Femur (tissue), 1 donor: Measurements from ENCODE around the gene WTAP.
A peak's percentile ranks its signal among the peaks of the same experiment; 100 is the strongest.
"Not testable (repeated sequence)": the region's sequence is repeated elsewhere in the genome, so short reads cannot be mapped to it uniquely, and the experiment has no call there.

Source experiments
- DNase-seq: peaks from one replicate; pipeline ENCODE4 v3.0.0-alpha.2; 2017

WTAP gene

DNA sequence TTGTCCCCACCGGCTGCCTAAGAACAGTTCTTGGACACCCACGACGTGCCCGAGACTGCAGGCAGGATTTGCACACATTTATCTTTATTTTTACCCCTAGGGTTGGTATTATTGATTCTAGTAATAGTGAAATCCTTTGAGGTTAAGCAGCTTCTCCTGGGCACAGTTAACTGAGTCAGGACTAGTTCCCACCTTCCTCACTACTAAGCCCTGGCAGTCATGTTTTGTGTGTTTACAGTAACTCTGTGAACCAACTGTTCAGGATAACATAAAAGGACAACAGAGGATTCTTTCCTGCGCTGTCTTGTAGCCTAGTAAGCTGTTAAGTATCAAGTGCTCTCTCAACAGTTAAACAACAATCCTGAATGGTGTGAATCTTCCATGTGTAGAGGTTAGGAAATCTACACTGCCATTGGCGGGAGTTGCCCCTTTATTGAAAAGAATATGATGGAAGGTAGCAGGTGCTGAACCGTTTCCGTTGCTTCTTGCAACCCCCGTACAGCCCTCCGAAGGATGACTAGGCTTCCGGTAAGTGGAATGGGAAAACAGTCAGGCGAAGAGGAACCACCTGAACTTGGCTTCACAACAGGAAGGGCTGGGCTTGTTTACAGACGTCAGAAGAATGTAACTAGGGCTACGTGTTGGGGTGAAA, 33.3 kb upstream of the WTAP start:
- DNase-seq = peak; percentile 59

GRCh38 chr6:159695984-159696383, 31.3 kb upstream of the WTAP start:
- DNase-seq = no peak

DNA sequence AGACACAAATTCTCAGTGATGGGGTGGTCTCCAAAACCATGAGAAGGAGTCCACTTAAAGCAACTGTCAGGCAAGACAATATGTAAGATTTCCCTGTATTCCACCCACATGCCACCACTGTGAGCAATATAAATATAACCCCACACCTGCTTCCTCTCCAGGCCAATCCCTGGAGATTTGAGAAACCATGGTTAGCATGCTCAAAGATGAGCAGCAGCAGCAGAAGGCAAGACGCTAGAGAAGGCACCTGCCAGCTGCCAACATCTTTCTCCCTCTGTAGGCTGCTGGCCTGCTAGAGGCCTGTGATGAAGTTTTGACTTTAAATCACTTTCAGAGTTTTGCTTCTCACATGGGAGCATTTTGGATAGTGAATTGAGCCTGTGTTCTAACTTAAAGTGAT, 26.3 kb upstream of the WTAP start:
- DNase-seq = no peak

DNA sequence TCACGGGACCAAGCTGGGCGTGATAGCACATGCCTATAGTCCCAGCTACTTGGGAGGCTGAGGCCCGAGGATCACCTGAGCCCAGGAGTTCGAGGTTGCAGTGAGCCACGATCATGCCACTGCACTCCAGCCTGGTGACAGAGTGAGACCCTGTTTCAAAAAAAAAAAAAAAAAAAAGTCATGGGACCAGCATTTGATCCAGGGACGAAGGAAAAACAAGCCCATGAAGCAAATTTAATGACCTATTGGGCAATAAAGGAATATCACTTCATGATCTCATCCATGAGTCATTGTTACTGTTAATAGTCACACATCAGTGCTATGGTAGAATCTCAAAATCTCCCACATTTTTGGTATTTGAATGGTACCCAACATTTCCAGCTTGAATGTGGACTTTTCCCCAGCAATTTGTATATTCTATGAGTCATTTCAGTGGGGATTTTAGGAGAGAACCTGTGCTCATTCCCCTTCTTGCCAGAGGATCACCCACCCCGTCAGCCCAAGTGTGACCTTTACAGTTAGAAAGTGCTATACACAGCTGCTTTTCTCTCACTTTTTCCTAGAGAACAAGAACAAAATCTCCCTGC, 25.8 kb upstream of the WTAP start:
- DNase-seq = no peak

GRCh38 chr6:159710603-159711002, 16.7 kb upstream of the WTAP start:
- not testable (repeated sequence) for DNase-seq

DNA sequence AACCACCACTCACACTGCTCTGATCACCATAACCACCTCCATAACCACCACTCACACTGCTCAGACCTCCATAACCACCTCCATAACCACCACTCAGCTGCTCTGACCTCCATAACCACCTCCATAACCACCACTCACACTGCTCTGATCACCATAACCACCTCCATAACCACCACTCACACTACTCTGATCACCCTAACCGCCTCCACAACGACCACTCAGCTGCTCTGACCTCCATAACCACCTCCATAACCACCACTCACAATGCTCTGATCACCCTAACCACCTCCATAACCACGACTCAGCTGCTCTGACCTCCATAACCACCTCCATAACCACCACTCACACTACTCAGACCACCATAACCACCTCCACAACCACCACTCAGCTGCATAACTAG, 14.9 kb upstream of the WTAP start:
- not testable (repeated sequence) for DNase-seq

DNA sequence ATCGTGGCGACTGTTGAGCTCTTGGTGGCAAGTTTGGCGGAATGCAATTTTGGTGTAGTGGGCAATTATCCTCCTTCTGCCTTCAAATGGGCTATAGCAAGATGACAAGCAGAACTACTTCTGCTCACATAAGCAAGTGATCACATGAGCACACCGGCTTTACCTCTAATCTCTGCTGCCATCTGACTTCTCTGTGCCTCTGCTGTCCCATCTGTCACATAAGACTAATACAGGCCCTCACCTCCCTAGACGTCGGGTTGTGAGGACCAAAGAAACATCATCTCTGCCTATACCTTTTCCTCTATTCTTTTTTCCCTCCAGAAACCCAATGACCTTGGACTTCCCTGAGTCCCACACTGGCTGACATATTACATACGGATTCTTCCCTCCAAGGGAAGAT, 13.3 kb upstream of the WTAP start:
- DNase-seq = no peak

DNA sequence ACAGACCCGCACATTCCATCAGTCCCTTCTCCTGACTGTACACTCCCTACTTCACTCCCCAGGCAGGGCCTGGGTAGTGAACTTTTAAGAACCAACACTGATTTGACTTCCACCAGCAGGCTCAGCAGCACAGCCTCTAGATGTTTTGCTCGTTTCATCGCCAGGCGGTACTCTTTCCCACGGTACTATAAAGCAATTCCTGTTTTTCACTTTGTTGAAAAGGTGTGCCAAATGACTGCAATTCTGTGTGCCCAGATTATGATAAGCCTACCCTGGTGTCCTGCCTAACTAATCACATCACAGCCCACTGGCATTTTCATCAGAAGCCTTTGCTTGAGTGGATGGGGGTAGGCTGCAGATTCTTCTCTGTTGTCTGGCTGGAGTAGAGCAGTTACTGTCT, 12.9 kb upstream of the WTAP start:
- DNase-seq = no peak

- no peak for DNase-seq
These were observed 12.1 kb upstream of the WTAP start for GRCh38 chr6:159715166-159715565.

DNA sequence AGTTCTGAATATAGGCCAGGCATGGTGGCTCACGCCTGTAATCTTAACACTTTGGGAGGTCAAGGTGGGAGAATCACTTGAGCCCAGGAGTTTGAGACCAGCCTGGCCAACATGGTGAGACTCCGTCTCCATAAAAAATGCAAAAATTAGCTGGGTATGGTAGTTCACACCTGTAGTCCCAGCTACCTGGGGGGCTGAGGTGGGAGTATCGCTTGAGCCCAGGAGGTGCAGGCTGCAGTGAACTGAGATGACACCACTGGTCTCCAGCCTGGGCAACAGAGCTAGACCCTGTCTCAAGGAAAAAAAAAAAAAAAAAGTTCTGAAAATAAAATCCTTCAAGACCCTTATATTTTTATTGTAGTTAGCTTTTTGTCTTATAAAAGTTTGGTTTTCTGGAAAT, 11.7 kb upstream of the WTAP start:
- DNase-seq = no peak

DNA sequence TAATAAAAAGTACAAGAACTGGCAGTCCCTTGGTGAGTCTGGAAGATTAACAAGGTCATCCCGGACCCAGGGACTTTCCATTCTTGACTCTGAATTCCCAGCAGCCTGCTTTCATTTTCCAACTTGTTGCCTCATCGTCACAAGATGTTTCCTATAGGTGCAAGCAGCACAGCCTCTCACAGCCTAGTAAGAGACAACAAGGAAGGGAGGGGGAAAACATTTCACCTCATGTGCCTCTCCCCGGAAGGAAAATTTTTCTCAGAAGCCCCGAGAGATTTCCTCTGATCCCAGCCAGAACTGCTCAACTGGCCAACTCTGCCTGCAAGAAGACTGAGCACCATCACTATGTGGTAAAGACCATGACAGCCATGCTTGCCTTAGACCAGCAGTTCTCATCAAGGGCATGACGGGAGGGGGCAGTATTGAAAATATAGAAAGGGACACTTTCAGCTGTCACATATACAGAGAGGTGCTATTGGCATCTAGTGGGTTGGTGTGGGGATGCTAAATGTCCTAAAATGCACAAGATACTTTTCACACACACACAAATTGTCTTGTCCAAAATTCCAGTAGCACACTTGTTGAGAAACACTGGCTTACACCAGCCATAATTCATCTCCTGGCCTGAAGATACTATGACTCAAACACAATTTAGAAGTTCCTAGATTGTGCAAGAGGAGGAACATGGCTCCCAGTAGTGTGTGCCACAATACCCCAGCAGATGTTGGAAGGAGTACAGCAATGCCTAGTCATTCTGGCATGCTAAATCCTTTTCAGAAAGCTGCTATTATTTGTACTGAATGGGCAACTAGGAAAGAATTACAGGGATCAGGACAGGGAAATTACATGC, 10.8 kb upstream of the WTAP start:
- DNase-seq = no peak

DNA sequence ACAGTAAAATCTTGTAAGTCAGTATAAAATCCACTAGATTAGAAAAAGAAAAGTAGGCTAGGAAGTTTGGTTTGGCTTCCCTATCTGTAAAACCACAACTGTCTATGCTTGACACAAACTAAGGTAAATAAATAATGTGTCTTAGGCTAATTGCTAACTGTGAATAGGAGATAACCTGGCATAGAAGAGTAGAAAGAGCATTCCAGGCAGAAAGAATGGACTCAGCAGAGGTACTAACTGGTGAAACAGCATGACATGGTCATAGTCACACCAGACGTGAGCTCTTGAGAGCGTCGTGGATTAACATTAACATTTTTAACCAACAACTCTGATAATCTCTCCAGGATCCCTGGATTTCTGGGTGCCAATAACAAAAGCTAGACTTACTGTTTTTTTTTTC, 8.7 kb upstream of the WTAP start:
- no peak for DNase-seq

DNA sequence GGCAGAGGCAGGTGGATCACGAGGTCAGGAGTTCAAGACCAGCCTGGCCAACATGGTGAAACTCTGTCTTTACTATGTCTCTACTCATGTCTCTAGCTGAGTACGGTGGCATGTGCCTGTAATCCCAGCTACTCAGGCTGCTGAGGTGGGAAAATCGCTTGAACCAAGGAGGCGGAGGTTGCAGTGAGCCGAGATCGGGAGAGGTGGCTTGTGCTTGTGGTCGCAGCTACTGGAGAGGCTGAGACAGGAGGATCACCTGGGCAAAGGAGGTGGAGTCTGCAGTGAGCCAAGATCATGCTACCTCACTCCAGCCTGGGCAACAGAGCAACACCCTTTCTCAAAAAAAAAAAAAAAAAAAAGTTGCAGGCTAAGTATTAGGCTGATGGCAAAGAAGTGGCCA, 8.0 kb upstream of the WTAP start:
- DNase-seq = no peak

- no peak for DNase-seq
These were observed 6.6 kb upstream of the WTAP start for GRCh38 chr6:159720708-159721107.

DNA sequence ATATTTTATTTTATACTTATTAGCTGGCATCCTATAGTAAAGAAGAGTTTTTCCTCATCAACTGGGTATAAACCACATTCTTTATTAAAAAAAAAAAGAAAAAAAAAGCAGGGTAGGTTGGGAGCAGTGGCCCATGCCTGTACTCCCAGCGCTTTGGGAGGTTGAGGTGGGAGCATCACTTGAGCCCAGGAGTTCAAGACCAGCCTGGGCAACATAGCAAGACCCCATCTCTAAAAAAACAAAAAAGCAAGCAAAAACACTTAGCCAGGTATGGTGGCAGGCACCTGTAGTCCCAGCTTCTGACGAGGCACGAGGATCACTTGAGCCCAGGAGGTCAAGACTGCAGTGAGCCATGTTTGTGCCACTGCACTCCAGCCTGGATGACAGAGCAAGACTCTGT, 5.3 kb upstream of the WTAP start:
- DNase-seq = not testable (repeated sequence)

- no peak for DNase-seq
These were observed 4.7 kb upstream of the WTAP start for GRCh38 chr6:159722655-159723054.

GRCh38 chr6:159723259-159723658, 4.0 kb upstream of the WTAP start:
- no peak for DNase-seq

- DNase-seq = no peak
These were observed 2.5 kb upstream of the WTAP start for GRCh38 chr6:159724778-159725177.

GRCh38 chr6:159725208-159725607, 2.1 kb upstream of the WTAP start:
- not testable (repeated sequence) for DNase-seq

GRCh38 chr6:159726255-159726917, 920 bp upstream of the WTAP start:
- DNase-seq = no peak

- no peak for DNase-seq
These were observed 575 bp downstream of the WTAP start for GRCh38 chr6:159727717-159728445.

GRCh38 chr6:159728531-159728964, 1.2 kb downstream of the WTAP start:
- no peak for DNase-seq
